Ovary (tissue), 3 donors: ENCODE results near the gene CLDN22.

Experiments used
- CTCF ChIP-seq, 3 donors: fragments of 450-650 bp in 2 of 3; fragments of 200-600 bp in 1 of 3; IDR thresholded peaks; one replicate each; pipeline versions ENCODE4 v1.5.1 to v1.8.0; 2016 to 2022; ENCODE audit warnings: antibody characterized with exemption in 3 of 3, mild to moderate bottlenecking in 1 of 3
- POLR2A ChIP-seq: fragments of 450-650 bp; IDR thresholded peaks from one replicate; pipeline ENCODE4 v1.6.1; 2017; ENCODE audit warnings: antibody characterized with exemption, mild to moderate bottlenecking, moderate library complexity
- donor health status: DM: no; HTN: no; CAD: no.

GRCh38 chr4:183347146-183347545 lies 27.1 kb upstream of the CLDN22 start:
- no peak for TF ChIP-seq POLR2A
- TF ChIP-seq CTCF (IDR thresholded peaks at IDR 0.05), result no peak
